8988T (cell line): Measurements from ENCODE around the gene NOL12.
"Not testable (repeated sequence)": the region's sequence is repeated elsewhere in the genome, so short reads cannot be mapped to it uniquely, and the experiment has no call there.

ENCODE experiments used
- DNase-seq: peaks from one replicate; pipeline ENCODE4 v3.0.0; 2011

Gene NOL12

GRCh38 chr22:37717235-37717634, 31.1 kb downstream of the NOL12 start:
- DNase-seq, result not testable (repeated sequence)

- DNase-seq, result not testable (repeated sequence)
These were observed 31.7 kb downstream of the NOL12 start for GRCh38 chr22:37717746-37718305.

GRCh38 chr22:37725551-37726240, 39.6 kb downstream of the NOL12 start:
- no peak for DNase-seq

GRCh38 chr22:37726241-37726887, 40.2 kb downstream of the NOL12 start:
- DNase-seq, result no peak

- no peak for DNase-seq
These were observed 42.5 kb downstream of the NOL12 start for GRCh38 chr22:37728620-37729019.

- DNase-seq, result no peak
These were observed 45.8 kb downstream of the NOL12 start for GRCh38 chr22:37731804-37732471.

GRCh38 chr22:37732699-37733607, 46.8 kb downstream of the NOL12 start:
- no peak for DNase-seq

- no peak for DNase-seq
These were observed 47.7 kb downstream of the NOL12 start for GRCh38 chr22:37733625-37734401.

GRCh38 chr22:37734402-37734700, 48.2 kb downstream of the NOL12 start:
- DNase-seq, result no peak

- no peak for DNase-seq
These were observed 48.9 kb downstream of the NOL12 start for GRCh38 chr22:37734964-37735451.

- no peak for DNase-seq
These were observed 52.9 kb downstream of the NOL12 start for GRCh38 chr22:37739035-37739434.

- no peak for DNase-seq
These were observed 53.5 kb downstream of the NOL12 start for GRCh38 chr22:37739611-37740049.

- DNase-seq, result no peak
These were observed 54.5 kb downstream of the NOL12 start for GRCh38 chr22:37740455-37741311.

- DNase-seq, result no peak
These were observed 55.2 kb downstream of the NOL12 start for GRCh38 chr22:37741312-37741795.

GRCh38 chr22:37742376-37743171, 56.4 kb downstream of the NOL12 start:
- DNase-seq, result no peak
